Erythroblast (primary cell): ENCODE measurements around the gene ZCCHC14.
"Not testable (repeated sequence)": the region's sequence is repeated elsewhere in the genome, so short reads cannot be mapped to it uniquely, and the experiment has no call there.

Experiments
- DNase-seq, 2 experiments: peaks; one replicate each; lab custom pipeline; 2025; lab: John Stamatoyannopoulos, UW
- GATA1 ChIP-seq: IDR thresholded peaks from 2 replicates; pipeline ENCODE4 v1.6.1; 2011; ENCODE audit warnings: low read depth, mild to moderate bottlenecking, control low read depth, low read length, moderate library complexity
- POLR2A ChIP-seq: IDR thresholded peaks from 2 replicates; pipeline ENCODE4 v1.6.1; 2011; ENCODE audit warnings: mild to moderate bottlenecking, low read length

Gene ZCCHC14

DNA sequence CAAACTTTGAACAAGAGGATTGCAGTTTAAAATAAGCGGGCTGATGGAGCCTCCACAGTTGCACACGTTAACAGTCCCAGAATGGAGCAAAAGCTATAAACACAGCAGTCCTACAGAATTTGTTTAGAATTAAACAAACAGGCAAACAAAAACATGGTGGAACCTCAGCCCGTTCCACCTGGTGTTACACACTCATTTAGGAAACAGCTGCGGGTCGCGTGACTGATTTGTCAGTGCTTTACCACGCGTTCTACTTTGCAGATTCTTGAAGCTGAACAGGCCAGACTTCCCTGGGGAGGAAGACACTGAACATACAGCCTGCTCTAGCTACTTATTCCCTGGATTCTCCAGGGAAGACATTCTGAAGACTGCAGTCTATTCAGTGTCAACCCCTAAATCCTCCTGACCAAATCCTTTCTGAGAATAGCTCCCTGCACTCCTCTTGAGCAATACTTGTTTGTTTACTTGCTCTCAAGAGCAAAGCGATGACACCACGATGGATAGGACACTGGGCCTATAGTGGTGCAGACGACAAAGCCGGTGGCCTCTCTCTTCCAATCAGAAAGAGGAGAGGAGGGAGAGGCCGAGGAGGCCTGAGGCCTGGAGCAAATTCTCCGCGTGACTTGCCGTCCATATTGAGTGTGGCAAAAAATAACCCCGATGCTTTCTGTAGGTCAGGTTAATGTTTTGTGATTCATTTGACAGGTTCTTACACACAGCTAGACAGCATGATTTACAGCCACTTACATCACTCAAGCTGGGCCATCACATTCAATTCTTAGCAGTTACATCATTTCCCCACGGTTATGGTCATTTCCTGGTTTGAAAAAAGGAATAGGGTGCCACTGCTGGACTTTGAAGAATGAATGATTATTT, 104.6 kb downstream of the ZCCHC14 start:
- peak; percentile 98 to 99 for DNase-seq
- peak; percentile 79 for TF ChIP-seq POLR2A
- TF ChIP-seq GATA1 = no peak

DNA sequence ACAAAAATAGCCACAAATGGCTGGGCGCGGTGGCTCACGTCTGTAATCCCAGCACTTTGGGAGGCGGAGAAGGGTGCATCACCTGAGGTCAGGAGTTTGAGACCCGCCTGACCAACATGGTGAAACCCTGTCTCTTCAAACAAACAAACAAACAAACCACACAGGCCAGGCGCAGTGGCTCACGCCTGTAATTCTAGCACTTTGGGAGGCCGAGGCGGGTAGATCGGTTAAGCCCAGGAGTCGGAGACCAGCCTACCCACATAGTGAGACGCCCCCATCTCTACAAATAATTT, 108.0 kb downstream of the ZCCHC14 start:
- DNase-seq = not testable (repeated sequence)

DNA sequence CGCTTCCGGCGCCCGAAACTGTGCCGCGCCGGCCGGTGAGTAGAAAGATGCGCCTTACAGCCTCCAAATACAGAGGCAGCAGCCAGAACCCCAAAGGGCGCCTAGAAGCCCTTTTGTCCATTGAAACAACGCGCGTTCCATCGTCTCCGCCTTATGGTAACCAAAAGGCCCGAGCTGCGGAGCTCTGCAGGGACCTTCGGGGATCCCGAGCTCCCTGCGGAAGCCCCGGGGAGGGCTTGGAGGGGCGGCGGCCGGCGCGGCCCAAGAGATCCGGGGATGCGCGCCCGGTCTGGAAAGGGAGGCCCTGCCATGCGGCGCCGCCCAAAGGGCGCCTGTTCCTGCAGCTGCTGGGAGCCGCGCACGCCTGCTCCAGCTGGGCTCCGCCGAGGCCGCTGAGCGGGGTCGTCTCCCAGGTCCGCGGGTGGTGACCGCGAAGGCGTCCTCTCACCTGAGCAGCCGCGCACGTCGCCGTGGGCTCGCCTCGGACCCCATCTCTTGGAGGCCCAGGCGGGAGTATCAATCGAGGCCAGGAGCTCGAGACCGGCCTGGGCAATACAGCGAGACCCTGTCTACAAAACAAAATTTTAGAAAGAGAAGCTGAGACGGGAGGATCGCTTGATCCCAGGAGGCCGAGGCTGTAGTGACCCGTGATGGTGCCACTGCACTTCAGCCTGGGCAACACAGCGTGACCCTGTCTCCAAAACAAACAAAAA, 108.5 kb downstream of the ZCCHC14 start:
- peak; percentile 4 for TF ChIP-seq POLR2A
- TF ChIP-seq GATA1 = no peak
- DNase-seq = peak; percentile 85 to 90

DNA sequence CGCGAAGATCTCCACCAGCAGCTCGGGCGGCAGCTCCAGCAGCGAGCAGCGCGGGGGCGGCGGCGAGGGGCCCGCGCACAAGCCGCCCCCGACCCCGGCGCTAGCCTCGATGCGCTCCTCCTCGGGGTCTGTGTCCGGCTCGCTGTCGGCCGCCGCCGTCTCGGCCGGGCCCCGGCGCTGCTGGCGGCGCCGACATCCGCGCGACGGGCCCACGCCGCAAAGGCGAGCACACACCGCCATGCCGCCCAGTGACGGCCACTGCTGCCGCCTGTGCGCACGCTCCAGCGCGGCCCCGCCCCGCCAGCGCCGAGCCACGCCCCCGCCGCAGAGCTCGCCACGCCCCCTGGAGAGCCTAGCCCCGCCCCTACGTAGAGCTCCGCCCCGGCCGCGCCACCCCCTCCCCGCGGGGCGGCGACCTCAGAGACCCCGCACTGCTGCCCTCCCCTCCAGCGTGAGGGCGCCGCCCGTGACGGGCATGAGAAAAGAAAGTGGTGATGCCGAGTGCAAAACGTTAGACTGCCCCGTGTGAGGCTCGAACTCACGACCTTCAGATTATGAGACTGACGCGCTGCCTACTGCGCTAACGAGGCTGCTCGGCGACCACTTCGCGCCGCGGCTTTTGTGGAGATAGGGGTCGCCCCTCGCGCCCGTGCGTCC, 109.2 kb downstream of the ZCCHC14 start, which contains the start of gene FBXO31:
Gene FBXO31, minus strand, starts transcription at position 272 of the 657 bp plus-strand sequence. Its CDS starts 32 bp downstream, at position 240.
- DNase-seq = peak; percentile 93 to 96
- TF ChIP-seq POLR2A = peak; percentile 74
- TF ChIP-seq GATA1 = no peak

DNA sequence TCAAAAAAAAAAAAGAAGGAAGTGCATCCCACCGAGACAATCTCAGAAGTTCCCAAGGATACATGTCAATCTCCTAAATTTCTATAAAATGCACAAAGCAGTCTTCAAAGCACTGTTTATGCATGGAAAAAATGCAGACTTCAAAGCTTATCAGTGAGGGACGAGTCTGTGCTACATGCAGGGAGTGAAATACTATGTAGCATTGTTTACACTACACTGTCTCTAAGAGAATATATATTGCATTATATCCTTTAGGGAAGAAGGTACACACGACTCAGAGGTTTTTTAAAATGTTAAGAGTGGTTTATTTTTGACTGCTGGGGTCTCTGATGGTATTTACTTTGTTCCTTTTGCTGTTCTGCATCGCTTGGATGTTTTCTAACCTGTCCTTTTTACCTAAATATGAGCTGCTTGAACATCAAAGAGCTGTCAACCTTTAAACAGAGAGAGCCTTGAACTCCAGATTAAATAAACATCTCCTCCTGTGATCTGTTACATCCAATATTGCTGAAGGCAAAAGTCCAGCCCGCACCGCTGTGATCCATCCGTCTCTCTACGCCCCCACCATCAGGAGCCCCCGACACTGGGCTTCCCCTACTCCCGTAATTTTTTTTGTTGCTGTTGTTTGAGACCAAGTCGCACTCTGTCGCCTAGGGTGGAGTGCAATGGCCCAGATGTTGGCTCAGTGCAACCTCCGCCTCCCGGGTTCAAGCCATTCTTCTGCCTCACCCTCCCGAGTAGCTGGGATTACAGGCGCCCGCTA, 110.6 kb downstream of the ZCCHC14 start:
- TF ChIP-seq GATA1 = no peak
- no peak for TF ChIP-seq POLR2A
- no peak for DNase-seq

DNA sequence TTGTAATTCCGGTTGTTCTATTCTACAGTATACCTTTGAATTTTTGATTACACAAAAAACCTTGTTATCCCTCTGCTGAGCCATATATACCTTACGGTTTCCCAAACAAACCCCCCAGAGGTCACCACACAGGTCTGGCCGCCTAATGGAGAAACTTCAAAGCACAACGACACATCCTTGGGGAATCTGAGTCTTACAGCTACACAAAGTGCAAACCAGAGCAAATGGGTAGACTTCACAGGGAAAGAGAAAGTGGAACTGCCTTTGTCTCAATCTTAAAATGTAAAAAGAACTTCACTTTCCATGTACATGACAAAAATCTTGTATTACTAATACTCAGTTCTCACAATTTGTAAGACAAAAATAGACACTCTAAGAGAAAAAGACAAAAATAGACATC, 111.9 kb downstream of the ZCCHC14 start:
- no peak for DNase-seq

DNA sequence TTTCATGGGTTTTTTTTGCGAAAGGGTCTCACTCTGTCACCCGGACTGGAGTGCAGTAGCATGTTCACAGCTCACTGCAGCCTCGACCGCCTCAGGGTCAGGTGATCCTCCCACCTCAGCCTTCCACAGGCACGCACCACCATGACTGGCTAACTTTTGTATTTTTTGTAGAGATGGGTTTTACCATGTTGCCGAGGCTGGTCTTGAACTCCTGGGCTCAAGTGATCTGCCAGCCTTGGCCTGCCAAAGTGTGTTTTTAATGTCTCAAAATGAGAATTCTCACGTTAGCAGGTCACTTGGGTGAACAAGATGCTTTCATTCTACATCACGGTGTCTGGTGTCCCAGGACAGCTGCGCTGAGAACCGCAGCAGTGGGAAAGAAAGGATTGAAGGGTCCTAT, 112.4 kb downstream of the ZCCHC14 start:
- no peak for DNase-seq
- TF ChIP-seq GATA1 (no peak), POLR2A (no peak)

More for the DNA sequence above, 111.9 kb downstream of the ZCCHC14 start:
- no peak for TF ChIP-seq POLR2A
- TF ChIP-seq GATA1 = no peak

DNA sequence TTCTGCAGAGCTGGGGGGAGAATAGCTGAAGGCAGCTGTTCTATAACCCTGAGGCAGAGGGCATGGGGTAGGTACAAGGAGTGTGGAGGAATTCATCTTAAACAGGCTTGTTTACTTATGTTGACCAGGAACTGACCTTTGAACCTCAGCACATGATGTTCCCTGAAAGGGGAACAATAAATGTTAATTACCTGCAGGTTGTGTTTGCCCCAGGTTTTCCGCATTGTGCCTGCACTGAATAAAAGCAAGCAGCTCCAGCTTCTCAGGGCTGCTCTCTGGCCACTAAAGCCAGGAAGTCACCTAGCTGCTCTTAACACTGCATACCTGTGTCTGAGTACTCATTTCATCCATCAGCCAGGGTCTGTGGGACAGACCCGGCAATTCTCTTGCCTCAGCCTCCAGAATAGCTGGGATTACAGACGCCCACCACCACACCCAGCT, 113.5 kb downstream of the ZCCHC14 start:
- DNase-seq = not testable (repeated sequence)

DNA sequence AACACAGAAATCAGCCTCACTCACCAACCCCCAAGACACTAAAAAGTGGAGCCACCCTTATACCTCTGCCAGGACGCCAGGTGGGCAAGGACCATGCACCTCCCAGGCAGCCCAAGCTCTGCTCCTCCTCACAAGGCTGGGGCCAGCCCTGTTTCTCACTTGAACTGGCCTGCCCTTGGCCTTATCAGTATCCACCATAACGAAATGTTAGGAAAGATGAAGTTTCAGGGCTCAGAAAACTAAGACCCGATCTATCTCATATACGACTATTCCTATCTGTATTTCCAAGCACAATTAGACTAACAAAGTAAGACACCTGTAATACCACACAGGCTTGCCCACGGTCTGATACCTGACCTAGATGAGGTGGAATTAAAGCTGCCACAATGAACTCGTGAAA, 116.2 kb downstream of the ZCCHC14 start:
- DNase-seq = peak; percentile 81 to 85
- TF ChIP-seq GATA1 (no peak), POLR2A (no peak)

DNA sequence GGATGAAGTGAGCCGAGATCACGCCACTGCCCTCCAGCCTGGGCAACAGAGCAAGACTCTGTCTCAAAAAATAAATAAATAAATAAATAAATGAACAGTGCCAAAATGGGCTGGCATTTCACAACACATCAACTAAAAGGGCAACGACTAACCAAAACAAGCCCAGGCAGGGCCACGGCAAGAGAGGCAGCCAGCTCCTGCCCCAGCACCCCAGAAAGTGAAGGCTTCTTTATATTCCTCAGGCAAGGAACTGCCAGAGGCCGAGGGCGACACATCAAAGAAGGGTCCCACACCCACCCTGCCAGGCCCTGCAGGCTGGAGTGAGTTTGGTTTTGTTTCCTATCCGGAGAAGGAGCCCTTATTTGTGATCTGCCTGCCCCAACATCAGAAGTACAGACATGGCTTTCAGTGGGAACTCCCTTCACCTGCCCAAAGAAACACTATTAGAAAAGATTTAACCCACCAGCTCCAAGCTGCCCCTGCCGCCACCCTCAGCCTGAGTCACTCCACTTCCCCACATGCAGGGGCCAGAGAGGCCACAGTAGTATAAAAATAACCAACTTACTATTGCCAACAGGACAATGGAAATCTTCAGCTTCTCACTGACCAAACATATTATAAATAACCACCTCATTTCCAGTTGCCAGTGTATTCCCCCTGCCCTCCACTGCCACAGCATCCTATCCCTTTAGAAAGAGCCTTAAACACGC, 117.2 kb downstream of the ZCCHC14 start:
- no peak for DNase-seq
- TF ChIP-seq POLR2A (no peak), GATA1 (no peak)

DNA sequence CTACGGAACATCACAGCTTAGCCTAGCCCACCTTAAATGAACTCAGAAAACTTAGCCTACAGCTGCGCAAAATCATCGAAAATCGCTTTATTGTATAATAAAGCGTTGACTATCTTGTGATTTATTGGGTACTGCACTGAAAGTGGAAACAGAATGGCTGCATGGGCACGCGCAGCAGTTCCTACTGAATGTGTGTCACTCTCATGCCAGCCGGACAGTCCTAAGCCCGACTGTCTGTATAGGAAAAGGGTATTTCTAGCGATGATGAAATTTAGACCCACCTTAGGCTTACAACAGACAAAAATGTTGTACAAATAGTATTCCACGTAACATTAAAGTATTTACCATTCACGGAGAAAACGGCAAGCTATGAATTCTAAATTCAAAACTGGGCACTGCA, 118.5 kb downstream of the ZCCHC14 start:
- DNase-seq = no peak
- TF ChIP-seq POLR2A (no peak), GATA1 (no peak)

DNA sequence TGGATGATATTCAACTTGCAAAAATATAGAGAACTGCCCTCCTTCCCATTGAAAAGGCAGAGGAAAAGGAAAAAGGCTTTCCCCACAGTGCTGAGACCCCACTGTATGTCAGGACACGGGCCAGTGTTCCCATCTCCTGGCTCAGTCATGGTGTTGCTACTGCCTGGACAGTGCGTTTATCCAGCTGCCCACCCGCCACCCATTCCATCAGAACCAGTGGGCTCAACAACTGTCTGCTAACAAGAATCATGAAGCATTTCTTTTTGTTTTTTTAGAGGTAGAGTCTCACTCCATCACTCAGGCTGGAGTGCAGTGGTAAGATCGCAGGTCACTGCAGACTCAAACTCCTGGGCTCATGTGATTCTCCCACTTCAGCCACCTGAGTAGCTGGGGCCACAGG, 120.5 kb downstream of the ZCCHC14 start:
- TF ChIP-seq POLR2A = no peak
- no peak for TF ChIP-seq GATA1
- DNase-seq = no peak
